Astrocyte (in vitro differentiated cells and primary cell): ENCODE data around the gene DOK6. TPM values are rescaled to one million over a fixed set of nuclear protein-coding genes. Genes with fewer than 3 reads are reported as not detected.
"Not testable (repeated sequence)": the region's sequence is repeated elsewhere in the genome, so short reads cannot be mapped to it uniquely, and the experiment has no call there.

Experiments
- DNase-seq: peaks from one replicate; pipeline ENCODE4 v3.0.0-alpha.2; 2010; ENCODE audit warnings: low read depth
- FAIRE-seq: peaks from 2 replicates; lab custom pipeline; 2011; peaks lifted over from hg19 to GRCh38; lab: Jason Lieb, UNC
- H2AFZ ChIP-seq: 2 replicates; pipeline ENCODE4 v1.6.0; 2012; ENCODE audit warnings: low read depth, low read length, inconsistent platforms
- H3K27ac ChIP-seq: 2 replicates; pipeline ENCODE4 v1.5.1; 2011; ENCODE audit warnings: low read depth, low read length, inconsistent platforms
- H3K27me3 ChIP-seq: 2 replicates; pipeline ENCODE4 v1.6.0; 2011; ENCODE audit warnings: low read length, inconsistent platforms; ENCODE audit not compliant: insufficient read depth
- H3K36me3 ChIP-seq: 2 replicates; pipeline ENCODE4 v1.5.1; 2011; ENCODE audit warnings: low read length, inconsistent platforms; ENCODE audit not compliant: insufficient read depth
- H3K4me1 ChIP-seq: 2 replicates; pipeline ENCODE4 v1.5.1; 2011; ENCODE audit warnings: low read length, inconsistent platforms; ENCODE audit not compliant: insufficient read depth
- H3K4me2 ChIP-seq: 2 replicates; pipeline ENCODE4 v1.6.0; 2012; ENCODE audit warnings: low read length, inconsistent platforms
- H3K4me3 ChIP-seq: 2 replicates; pipeline ENCODE4 v1.5.1; 2011; ENCODE audit warnings: low read depth, mild to moderate bottlenecking, low read length, inconsistent platforms; ENCODE audit not compliant: insufficient read depth
- H3K79me2 ChIP-seq: 2 replicates; pipeline ENCODE4 v1.6.0; 2012; ENCODE audit warnings: mild to moderate bottlenecking, low read length, inconsistent platforms; ENCODE audit not compliant: insufficient read depth
- H3K9ac ChIP-seq: 2 replicates; pipeline ENCODE4 v1.6.0; 2012; ENCODE audit warnings: mild to moderate bottlenecking, low read length, inconsistent platforms
- H3K9me3 ChIP-seq: 2 replicates; pipeline ENCODE4 v1.5.1; 2012; ENCODE audit warnings: low read depth, mild to moderate bottlenecking, low read length, inconsistent platforms; ENCODE audit not compliant: insufficient read depth
- H4K20me1 ChIP-seq: 2 replicates; pipeline ENCODE4 v1.6.0; 2012; ENCODE audit warnings: low read length, inconsistent platforms; ENCODE audit not compliant: insufficient read depth
- H3K27ac Mint-ChIP-seq: one replicate; pipeline ENCODE4 v1.8.0; 2021; ENCODE audit warnings: mild to moderate bottlenecking, mixed read lengths; ENCODE audit not compliant: unreplicated experiment
- H3K27me3 Mint-ChIP-seq: one replicate; pipeline ENCODE4 v1.8.0; 2021; ENCODE audit warnings: low read depth, mixed read lengths; ENCODE audit not compliant: unreplicated experiment
- H3K36me3 Mint-ChIP-seq: one replicate; pipeline ENCODE4 v1.8.0; 2021; ENCODE audit warnings: low read depth, mixed read lengths; ENCODE audit not compliant: unreplicated experiment
- H3K4me1 Mint-ChIP-seq: one replicate; pipeline ENCODE4 v1.8.0; 2021; ENCODE audit warnings: low read depth, mixed read lengths; ENCODE audit not compliant: unreplicated experiment
- H3K4me3 Mint-ChIP-seq: one replicate; pipeline ENCODE4 v1.8.0; 2021; ENCODE audit warnings: mild to moderate bottlenecking, moderate library complexity, mixed read lengths; ENCODE audit not compliant: unreplicated experiment
- H3K9me3 Mint-ChIP-seq: one replicate; pipeline ENCODE4 v1.8.0; 2021; ENCODE audit warnings: mild to moderate bottlenecking, mixed read lengths; ENCODE audit not compliant: unreplicated experiment
- CTCF ChIP-seq: IDR thresholded peaks from 2 replicates; pipeline ENCODE4 v1.5.1; 2011; ENCODE audit warnings: low read depth, mild to moderate bottlenecking, inconsistent platforms, low read length, moderate library complexity; ENCODE audit not compliant: insufficient read depth
- EZH2 ChIP-seq: IDR thresholded peaks from 2 replicates; pipeline ENCODE4 v1.6.1; 2012; ENCODE audit warnings: mild to moderate bottlenecking, low read length, inconsistent platforms; ENCODE audit not compliant: insufficient read depth
- total RNA-seq: library from RNA; stranded (reverse); gene quantifications from 2 replicates; pipeline ENCODE4 v1.2.1, GENCODE V29; 2021

DOK6 gene
- total RNA-seq, 1 donor from 2014 or later = 2.9 TPM

- Histone ChIP-seq H3K27ac (no peak overlapping the region), H4K20me1 (no peaks in the 10 kb centered on the region), H3K36me3 (no peaks in the 10 kb centered on the region), H3K9me3 (no peaks in the 10 kb centered on the region), H2AFZ (no peak overlapping the region), H3K4me3 (no peak overlapping the region), H3K9ac (no peak overlapping the region), H3K27me3 (no peaks in the 10 kb centered on the region), H3K4me2 (no peak overlapping the region), H3K79me2 (no peaks in the 10 kb centered on the region), H3K4me1 (no peaks in the 10 kb centered on the region)
- DNase-seq = no peak
- Mint-ChIP-seq H3K4me3 (no peak overlapping the region), H3K4me1 (no peaks in the 10 kb centered on the region), H3K27me3 (no peaks in the 10 kb centered on the region), H3K9me3 (no peaks in the 10 kb centered on the region), H3K27ac (no peak overlapping the region), H3K36me3 (no peaks in the 10 kb centered on the region)
- no peak for FAIRE-seq
- TF ChIP-seq EZH2 = no peak
- TF ChIP-seq CTCF = no peak
These were observed 452.4 kb downstream of the DOK6 start for GRCh38 chr18:69853051-69853450.

- DNase-seq (no peak), FAIRE-seq (no peak)
- Histone ChIP-seq H3K27ac (no peak overlapping the region), H4K20me1 (no peaks in the 10 kb centered on the region), H3K4me2 (no peak overlapping the region), H3K9ac (no peak overlapping the region), H3K9me3 (no peaks in the 10 kb centered on the region), H3K36me3 (no peaks in the 10 kb centered on the region), H3K79me2 (no peaks in the 10 kb centered on the region), H3K4me1 (no peaks in the 10 kb centered on the region), H3K4me3 (no peak overlapping the region), H3K27me3 (no peaks in the 10 kb centered on the region), H2AFZ (no peak overlapping the region)
- no peak overlapping the region for H3K27ac Mint-ChIP-seq
- H3K4me3 Mint-ChIP-seq = no peak overlapping the region
- no peaks in the 10 kb centered on the region for H3K9me3 Mint-ChIP-seq
- H3K4me1 Mint-ChIP-seq = no peaks in the 10 kb centered on the region
- H3K36me3 Mint-ChIP-seq = no peaks in the 10 kb centered on the region
- H3K27me3 Mint-ChIP-seq = no peaks in the 10 kb centered on the region
- TF ChIP-seq EZH2 = no peak
- TF ChIP-seq CTCF = no peak
These were observed 453.8 kb downstream of the DOK6 start for GRCh38 chr18:69854455-69854854.

- H3K4me1 Mint-ChIP-seq = no peaks in the 10 kb centered on the region
- Histone ChIP-seq H3K27me3 (no peaks in the 10 kb centered on the region), H4K20me1 (no peaks in the 10 kb centered on the region), H3K36me3 (no peaks in the 10 kb centered on the region), H3K9me3 (no peaks in the 10 kb centered on the region), H3K4me1 (no peaks in the 10 kb centered on the region), H3K4me3 (no peak overlapping the region), H2AFZ (no peak overlapping the region), H3K79me2 (no peaks in the 10 kb centered on the region), H3K4me2 (no peak overlapping the region), H3K9ac (no peak overlapping the region), H3K27ac (no peak overlapping the region)
- no peak overlapping the region for H3K27ac Mint-ChIP-seq
- DNase-seq (no peak), FAIRE-seq (no peak)
- no peaks in the 10 kb centered on the region for H3K9me3 Mint-ChIP-seq
- no peak for TF ChIP-seq CTCF
- no peak for TF ChIP-seq EZH2
- no peaks in the 10 kb centered on the region for H3K36me3 Mint-ChIP-seq
- no peak overlapping the region for H3K4me3 Mint-ChIP-seq
- no peaks in the 10 kb centered on the region for H3K27me3 Mint-ChIP-seq
These were observed 458.2 kb downstream of the DOK6 start for GRCh38 chr18:69858897-69859296.

- DNase-seq, H3K79me2 ChIP-seq, FAIRE-seq, H3K27me3 Mint-ChIP-seq, H3K9ac ChIP-seq, H3K27ac Mint-ChIP-seq, H4K20me1 ChIP-seq, H3K36me3 ChIP-seq, H3K4me3 ChIP-seq, H3K9me3 ChIP-seq, H3K9me3 Mint-ChIP-seq, H3K4me2 ChIP-seq, H3K27me3 ChIP-seq, H3K4me1 Mint-ChIP-seq, H3K4me1 ChIP-seq, H2AFZ ChIP-seq, H3K36me3 Mint-ChIP-seq, H3K4me3 Mint-ChIP-seq, H3K27ac ChIP-seq: not testable (repeated sequence)
These were observed 464.1 kb downstream of the DOK6 start for GRCh38 chr18:69864802-69865201.
